H9 (cell line): ENCODE measurements around the gene BZW2. TPM values are rescaled to one million over a fixed set of nuclear protein-coding genes. Genes with fewer than 3 reads are reported as not detected.

ENCODE experiments used
- DNase-seq: peaks from one replicate; pipeline ENCODE4 v3.0.0-alpha.2; 2017
- H2AFZ ChIP-seq: one replicate; pipeline ENCODE4 v1.6.1; 2013; ENCODE audit warnings: mild to moderate bottlenecking, low read length, control low read depth, moderate library complexity
- H2AK5ac ChIP-seq: 2 replicates; pipeline ENCODE4 v1.6.1; 2013; ENCODE audit warnings: low read length, control low read depth, mixed read lengths; ENCODE audit not compliant: insufficient read length
- H2BK120ac ChIP-seq: one replicate; pipeline ENCODE4 v1.6.1; 2013; ENCODE audit warnings: low read depth, mild to moderate bottlenecking, low read length, control low read depth, inconsistent platforms; ENCODE audit not compliant: poor library complexity, severe bottlenecking
- H2BK12ac ChIP-seq: 2 replicates; pipeline ENCODE4 v1.6.1; 2013; ENCODE audit warnings: low read length, control low read depth, mixed read lengths, low read depth; ENCODE audit not compliant: insufficient read length
- H2BK15ac ChIP-seq: 2 replicates; pipeline ENCODE4 v1.6.1; 2013; ENCODE audit warnings: low read depth, low read length, control low read depth
- H2BK20ac ChIP-seq: one replicate; pipeline ENCODE4 v1.6.1; 2013; ENCODE audit warnings: low read depth, mild to moderate bottlenecking, low read length, control low read depth, inconsistent platforms; ENCODE audit not compliant: poor library complexity, severe bottlenecking
- H2BK5ac ChIP-seq: 2 replicates; pipeline ENCODE4 v1.6.1; 2013; ENCODE audit warnings: low read length, control low read depth, mixed read lengths; ENCODE audit not compliant: insufficient read length
- H3K14ac ChIP-seq: 2 replicates; pipeline ENCODE4 v1.6.1; 2013; ENCODE audit warnings: low read length, control low read depth; ENCODE audit not compliant: insufficient read depth
- H3K18ac ChIP-seq: 2 replicates; pipeline ENCODE4 v1.6.1; 2013; ENCODE audit warnings: low read depth, mild to moderate bottlenecking, mixed read lengths, low read length, control low read depth; ENCODE audit not compliant: insufficient read length
- H3K23ac ChIP-seq: 2 replicates; pipeline ENCODE4 v1.6.1; 2013; ENCODE audit warnings: low read length, control low read depth, mixed read lengths, low read depth; ENCODE audit not compliant: insufficient read length
- H3K23me2 ChIP-seq: 2 replicates; pipeline ENCODE4 v1.6.1; 2013; ENCODE audit warnings: low read depth, mild to moderate bottlenecking, mixed read lengths, low read length, control low read depth; ENCODE audit not compliant: insufficient read length, poor library complexity, severe bottlenecking
- H3K27ac ChIP-seq: 2 replicates; pipeline ENCODE4 v1.5.1; 2013; ENCODE audit warnings: low read length, control low read depth, mixed read lengths, low read depth; ENCODE audit not compliant: insufficient read length
- H3K27me3 ChIP-seq: 2 replicates; pipeline ENCODE4 v1.6.1; 2013; ENCODE audit warnings: low read length, control low read depth, inconsistent platforms; ENCODE audit not compliant: insufficient read depth
- H3K4ac ChIP-seq: 2 replicates; pipeline ENCODE4 v1.6.1; 2013; ENCODE audit warnings: low read depth, mild to moderate bottlenecking, control low read depth, inconsistent platforms, low read length, moderate library complexity
- H3K4me1 ChIP-seq: 2 replicates; pipeline ENCODE4 v1.6.1; 2013; ENCODE audit warnings: low read length, control low read depth, inconsistent platforms; ENCODE audit not compliant: insufficient read depth
- H3K4me2 ChIP-seq: 2 replicates; pipeline ENCODE4 v1.6.1; 2013; ENCODE audit warnings: low read length, control low read depth, mixed read lengths; ENCODE audit not compliant: insufficient read length, insufficient read depth
- H3K56ac ChIP-seq: 2 replicates; pipeline ENCODE4 v1.6.1; 2013; ENCODE audit warnings: low read depth, mild to moderate bottlenecking, mixed read lengths, low read length, control low read depth; ENCODE audit not compliant: insufficient read length
- H3K79me1 ChIP-seq: 2 replicates; pipeline ENCODE4 v1.6.1; 2013; ENCODE audit warnings: low read depth, mild to moderate bottlenecking, moderate library complexity, low read length, control low read depth, inconsistent platforms; ENCODE audit not compliant: insufficient read depth, poor library complexity, severe bottlenecking
- H3K79me2 ChIP-seq: 2 replicates; pipeline ENCODE4 v1.6.1; 2013; ENCODE audit warnings: low read length, control low read depth, inconsistent platforms; ENCODE audit not compliant: insufficient read depth
- H3K9ac ChIP-seq: 2 replicates; pipeline ENCODE4 v1.6.1; 2013; ENCODE audit warnings: low read length, control low read depth, mixed read lengths; ENCODE audit not compliant: insufficient read length; ENCODE audit errors: extremely low read depth
- H3K9me3 ChIP-seq: one replicate; pipeline ENCODE4 v1.6.1; 2013; ENCODE audit warnings: low read depth, low read length, inconsistent platforms; ENCODE audit not compliant: control insufficient read depth
- H3T11ph ChIP-seq: one replicate; pipeline ENCODE4 v1.6.1; 2013; ENCODE audit warnings: mild to moderate bottlenecking, low read length, control low read depth, inconsistent platforms
- H4K20me1 ChIP-seq: one replicate; pipeline ENCODE4 v1.6.1; 2013; ENCODE audit not compliant: control insufficient read depth, insufficient read length, insufficient read depth
- H4K5ac ChIP-seq: 2 replicates; pipeline ENCODE4 v1.6.1; 2013; ENCODE audit warnings: low read depth, mild to moderate bottlenecking, mixed read lengths, low read length, control low read depth; ENCODE audit not compliant: insufficient read length
- H4K8ac ChIP-seq: replicated peaks from 2 replicates; pipeline ENCODE4 v1.6.1; 2013; ENCODE audit warnings: low read length, control low read depth, mixed read lengths, low read depth; ENCODE audit not compliant: insufficient read length
- H4K91ac ChIP-seq: 2 replicates; pipeline ENCODE4 v1.6.1; 2013; ENCODE audit warnings: low read depth, mild to moderate bottlenecking, moderate library complexity, mixed read lengths, low read length, control low read depth; ENCODE audit not compliant: insufficient read length
- H3K27ac Mint-ChIP-seq, 3 experiments: 2 replicates in 2 of 3; 3 replicates in 1 of 3; pipeline ENCODE4 v1.8.0; 2020 to 2021; ENCODE audit warnings: mixed read lengths in 3 of 3, mild to moderate bottlenecking in 1 of 3, moderate library complexity in 1 of 3
- H3K27me3 Mint-ChIP-seq: 2 replicates; pipeline ENCODE4 v1.8.0; 2021; ENCODE audit warnings: low read depth, mild to moderate bottlenecking, moderate library complexity, mixed read lengths
- H3K36me3 Mint-ChIP-seq, 3 experiments: 2 replicates in 2 of 3; 3 replicates in 1 of 3; pipeline ENCODE4 v1.8.0; 2020 to 2021; ENCODE audit warnings: low read depth in 3 of 3, mixed read lengths in 3 of 3; ENCODE audit not compliant: insufficient read depth in 1 of 3
- H3K4me1 Mint-ChIP-seq, 2 experiments: 2 replicates each; pipeline ENCODE4 v1.8.0; 2020; ENCODE audit warnings: mixed read lengths in 2 of 2
- H3K4me3 Mint-ChIP-seq, 2 experiments: 2 replicates in 1 of 2; 3 replicates in 1 of 2; pipeline ENCODE4 v1.8.0; 2020 to 2021; ENCODE audit warnings: mild to moderate bottlenecking in 2 of 2, mixed read lengths in 2 of 2, moderate library complexity in 1 of 2
- H3K9me3 Mint-ChIP-seq, 2 experiments: 2 replicates in 1 of 2; 3 replicates in 1 of 2; pipeline ENCODE4 v1.8.0; 2020; ENCODE audit warnings: mild to moderate bottlenecking in 2 of 2, mixed read lengths in 2 of 2, moderate library complexity in 1 of 2
- WGBS: extraction: QIAGEN DNeasy Blood & Tissue Kit; methylation state at CpG from one replicate; pipeline ENCODE4 v1.1.7; 2013; ENCODE audit warnings: missing lambda C conversion rate, low lambda C conversion rate, mixed read lengths; ENCODE audit not compliant: insufficient read length; ENCODE audit errors: extremely low coverage; 5-methylcytosine and 5-hydroxymethylcytosine counted together
- total RNA-seq: library from RNA; stranded (reverse); gene quantifications from 2 replicates; pipeline ENCODE4 v1.2.1, GENCODE V29; 2021
- TF ChIP-seq, protein P1 (sequence below): fragments of 200-600 bp; sonication (generic); conservative IDR thresholded peaks from 3 replicates; pipeline ENCODE4 v1.8.0; 2021; ENCODE audit warnings: antibody characterized with exemption, mild to moderate bottlenecking

Gene BZW2
- total RNA-seq, 1 experiment from 2014 or later, result 64.6 TPM

DNA sequence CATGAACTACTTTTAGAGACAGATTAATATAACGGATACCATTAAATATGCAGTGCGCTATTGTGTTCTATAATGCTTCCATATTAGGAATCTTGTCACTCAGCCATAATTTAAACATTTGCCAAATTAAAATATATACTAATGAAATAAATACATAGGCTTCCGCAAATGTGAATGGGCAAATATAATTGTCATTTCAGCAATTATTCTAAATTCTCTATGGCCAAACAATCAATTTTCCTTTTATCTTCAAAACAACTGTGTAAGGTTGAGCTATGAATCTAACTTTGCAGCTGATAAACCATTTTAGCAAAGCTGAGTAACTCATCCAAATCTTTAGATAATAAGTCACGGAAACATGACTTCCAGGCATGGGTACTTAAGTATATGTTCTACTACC lies 86.8 kb downstream of the BZW2 start:
- Histone ChIP-seq H3K79me2 (no peaks in the 10 kb centered on the region), H2BK12ac (no peak overlapping the region), H3K23ac (no peak overlapping the region), H3K79me1 (no peaks in the 10 kb centered on the region), H3K27me3 (no peaks in the 10 kb centered on the region), H3K14ac (no peak overlapping the region), H2BK15ac (no peak overlapping the region), H4K91ac (no peak overlapping the region), H3K56ac (no peak overlapping the region), H2BK20ac (no peak overlapping the region), H4K8ac (no peak overlapping the region), H4K5ac (no peak overlapping the region), H4K20me1 (no peaks in the 10 kb centered on the region), H3K18ac (no peak overlapping the region), H3K4me1 (no peaks in the 10 kb centered on the region; the same call in 1 of the 2 replicates), H3K9me3 (no peaks in the 10 kb centered on the region), H2AFZ (no peak overlapping the region), H3K9ac (no peak overlapping the region), H3K4ac (no peak overlapping the region), H2BK5ac (no peak overlapping the region), H3K27ac (no peak overlapping the region), H2AK5ac (no peak overlapping the region), H3K23me2 (no peaks in the 10 kb centered on the region), H2BK120ac (no peak overlapping the region), H3K4me2 (no peak overlapping the region), H3T11ph (no peak overlapping the region)
- H3K27me3 Mint-ChIP-seq, result no peaks in the 10 kb centered on the region
- WGBS, result no CpG with 5 or more reads among the region's 4 CpGs
- no peak for DNase-seq
- no peak overlapping the region for H3K4me3 Mint-ChIP-seq
- H3K4me1 Mint-ChIP-seq, result peaks cover 11% of the 10 kb centered on the region in 2 experiments
- H3K9me3 Mint-ChIP-seq, result no peaks in the 10 kb centered on the region
- no peak overlapping the region for H3K27ac Mint-ChIP-seq
- 0 out of 7 replicates have a peak, but pooled peaks cover 0 to 2% (median 0%) of the 10 kb centered on the region in 3 experiments for H3K36me3 Mint-ChIP-seq
- TF ChIP-seq, protein P1, sequence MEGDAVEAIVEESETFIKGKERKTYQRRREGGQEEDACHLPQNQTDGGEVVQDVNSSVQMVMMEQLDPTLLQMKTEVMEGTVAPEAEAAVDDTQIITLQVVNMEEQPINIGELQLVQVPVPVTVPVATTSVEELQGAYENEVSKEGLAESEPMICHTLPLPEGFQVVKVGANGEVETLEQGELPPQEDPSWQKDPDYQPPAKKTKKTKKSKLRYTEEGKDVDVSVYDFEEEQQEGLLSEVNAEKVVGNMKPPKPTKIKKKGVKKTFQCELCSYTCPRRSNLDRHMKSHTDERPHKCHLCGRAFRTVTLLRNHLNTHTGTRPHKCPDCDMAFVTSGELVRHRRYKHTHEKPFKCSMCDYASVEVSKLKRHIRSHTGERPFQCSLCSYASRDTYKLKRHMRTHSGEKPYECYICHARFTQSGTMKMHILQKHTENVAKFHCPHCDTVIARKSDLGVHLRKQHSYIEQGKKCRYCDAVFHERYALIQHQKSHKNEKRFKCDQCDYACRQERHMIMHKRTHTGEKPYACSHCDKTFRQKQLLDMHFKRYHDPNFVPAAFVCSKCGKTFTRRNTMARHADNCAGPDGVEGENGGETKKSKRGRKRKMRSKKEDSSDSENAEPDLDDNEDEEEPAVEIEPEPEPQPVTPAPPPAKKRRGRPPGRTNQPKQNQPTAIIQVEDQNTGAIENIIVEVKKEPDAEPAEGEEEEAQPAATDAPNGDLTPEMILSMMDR, result no peak
